Testis (tissue), 3 donors: Measurements from ENCODE around the gene RAB36. TPM values are rescaled to one million over a fixed set of nuclear protein-coding genes. Genes with fewer than 3 reads are reported as not detected.

Experiments
- DNase-seq: peaks from one replicate; pipeline ENCODE4 v3.0.0-alpha.2; 2019
- H3K27ac ChIP-seq, 2 donors: fragments of 200-600 bp; sonication (generic); one replicate each; pipeline ENCODE4 v1.5.1; 2019
- H3K27me3 ChIP-seq: fragments of 200-600 bp; sonication (generic); one replicate; pipeline ENCODE4 v1.5.1; 2019
- H3K36me3 ChIP-seq: fragments of 200-600 bp; sonication (generic); one replicate; pipeline ENCODE4 v1.5.1; 2017; ENCODE audit warnings: low read depth; ENCODE audit errors: missing control alignments
- H3K4me1 ChIP-seq: fragments of 200-600 bp; sonication (generic); one replicate; pipeline ENCODE4 v1.5.1; 2019
- H3K4me3 ChIP-seq, 2 donors: fragments of 200-600 bp; sonication (generic); one replicate each; pipeline ENCODE4 v1.5.1; 2017 to 2019
- H3K9me3 ChIP-seq: fragments of 200-600 bp; sonication (generic); one replicate; pipeline ENCODE4 v1.5.1; 2017
- POLR2A ChIP-seq: fragments of 450-650 bp; IDR thresholded peaks from one replicate; pipeline ENCODE4 v1.6.1; 2017; ENCODE audit warnings: antibody characterized with exemption, mild to moderate bottlenecking, moderate library complexity
- WGBS, 2 donors: methylation state at CpG; one replicate each; pipeline ENCODE4 v1.1.5; 2018; 5-methylcytosine and 5-hydroxymethylcytosine counted together
- intact Hi-C: fragments of 100-400 bp; cut with DNase I; formaldehyde crosslinking; loops from one replicate; pipeline ENCODE4 v1.15.1; 2023; ENCODE audit warnings: low total_unique reads
- polyA plus RNA-seq: library from polyadenylated mRNA; stranded (reverse); fragments of 350-450 nt; fragmentation: Illumina TruSeq; extraction: RNeasy Lipid Tissue Mini Kit (QIAGEN cat#74804); gene quantifications from one replicate; pipeline ENCODE4 v1.2.3, GENCODE V29; 2014; ENCODE audit warnings: low read depth, low replicate concordance; ENCODE audit not compliant: insufficient read depth
- total RNA-seq, 2 donors: library from RNA; depleted of rRNA; stranded (reverse); fragments of >200 nt; gene quantifications; one replicate each; pipeline ENCODE4 v1.2.3, GENCODE V29; 2016
- TF ChIP-seq, protein P1 (sequence below), 3 experiments: fragments of 450-650 bp in 2 of 3; fragments of 200-600 bp in 1 of 3; sonication (generic) in 1 of 3; IDR thresholded peaks; one replicate each; pipeline ENCODE4 v1.5.1; 2016 to 2019; ENCODE audit warnings: antibody characterized with exemption in 3 of 3, mild to moderate bottlenecking in 2 of 3, moderate library complexity in 1 of 3

RAB36 gene
- total and polyA plus RNA-seq, 3 donors from 2014 or later = 7.4 to 11.1 (median 7.5) TPM

DNA sequence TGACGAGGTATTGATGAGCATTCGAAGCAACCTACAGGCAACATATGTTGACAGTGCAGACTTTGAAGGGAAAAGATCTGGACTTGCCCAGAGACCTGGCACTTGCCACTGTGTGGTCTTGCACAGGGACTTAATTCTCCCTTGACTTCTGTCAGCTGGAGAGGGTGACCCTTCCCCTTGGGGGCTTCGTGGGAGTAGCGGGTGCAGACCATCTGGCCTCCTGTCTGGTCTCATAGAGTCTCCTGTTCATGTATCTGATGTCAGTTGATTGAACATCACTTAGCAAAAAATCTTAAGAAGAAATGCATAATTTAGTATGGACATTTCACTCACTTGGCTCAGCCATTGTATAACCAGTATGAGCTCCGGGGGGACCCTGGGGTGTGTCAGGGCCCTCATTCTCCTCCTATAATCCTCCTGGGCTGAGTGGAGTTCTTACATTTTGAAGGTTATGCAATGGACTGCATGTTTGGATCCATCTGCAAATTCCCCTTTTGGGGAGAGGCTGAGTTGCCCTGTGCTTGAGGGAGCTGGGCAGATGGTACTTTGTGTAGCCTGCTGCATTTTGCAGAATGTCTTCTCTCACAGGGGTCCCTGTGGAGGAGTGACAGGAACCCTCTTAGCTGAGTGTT is 48.0 kb downstream of the RAB36 start:
- Histone ChIP-seq H3K4me3 (no peak overlapping the region), H3K27me3 (no peaks in the 10 kb centered on the region), H3K27ac (no peak overlapping the region), H3K9me3 (no peaks in the 10 kb centered on the region), H3K4me1 (peaks cover 7% of the 10 kb centered on the region), H3K36me3 (no peaks in the 10 kb centered on the region)
- 89% methylated on average over 5 of the region's 5 CpGs for WGBS, 2 donors
- DNase-seq = no peak
- intact Hi-C loops = no loop called here
- no peak for TF ChIP-seq POLR2A
- TF ChIP-seq, protein P1, sequence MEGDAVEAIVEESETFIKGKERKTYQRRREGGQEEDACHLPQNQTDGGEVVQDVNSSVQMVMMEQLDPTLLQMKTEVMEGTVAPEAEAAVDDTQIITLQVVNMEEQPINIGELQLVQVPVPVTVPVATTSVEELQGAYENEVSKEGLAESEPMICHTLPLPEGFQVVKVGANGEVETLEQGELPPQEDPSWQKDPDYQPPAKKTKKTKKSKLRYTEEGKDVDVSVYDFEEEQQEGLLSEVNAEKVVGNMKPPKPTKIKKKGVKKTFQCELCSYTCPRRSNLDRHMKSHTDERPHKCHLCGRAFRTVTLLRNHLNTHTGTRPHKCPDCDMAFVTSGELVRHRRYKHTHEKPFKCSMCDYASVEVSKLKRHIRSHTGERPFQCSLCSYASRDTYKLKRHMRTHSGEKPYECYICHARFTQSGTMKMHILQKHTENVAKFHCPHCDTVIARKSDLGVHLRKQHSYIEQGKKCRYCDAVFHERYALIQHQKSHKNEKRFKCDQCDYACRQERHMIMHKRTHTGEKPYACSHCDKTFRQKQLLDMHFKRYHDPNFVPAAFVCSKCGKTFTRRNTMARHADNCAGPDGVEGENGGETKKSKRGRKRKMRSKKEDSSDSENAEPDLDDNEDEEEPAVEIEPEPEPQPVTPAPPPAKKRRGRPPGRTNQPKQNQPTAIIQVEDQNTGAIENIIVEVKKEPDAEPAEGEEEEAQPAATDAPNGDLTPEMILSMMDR (IDR thresholded peaks at IDR 0.05) = no peak

DNA sequence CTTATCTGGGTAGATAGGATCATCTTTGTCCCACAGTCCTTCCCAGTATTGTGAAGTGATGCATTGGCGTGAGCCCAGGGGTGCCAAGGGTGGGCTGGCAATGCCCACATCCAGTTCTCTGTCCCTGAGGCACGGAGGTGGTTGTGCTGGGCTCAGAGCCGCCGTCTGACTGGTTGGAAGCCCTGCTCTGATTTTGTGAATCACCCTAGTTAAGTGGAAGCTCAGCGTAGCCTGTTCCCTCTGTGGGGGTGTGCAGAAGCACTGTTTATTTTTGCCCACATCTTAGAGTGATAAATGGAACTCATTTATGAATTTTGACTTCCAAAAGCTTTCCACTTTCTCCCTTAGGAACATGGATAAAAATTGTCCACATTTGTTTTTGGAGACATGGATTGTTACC is 48.6 kb downstream of the RAB36 start:
- TF ChIP-seq, protein P1 (IDR thresholded peaks at IDR 0.05) = no peak
- no peak for TF ChIP-seq POLR2A
- intact Hi-C loops = no loop called here
- no peaks in the 10 kb centered on the region for H3K9me3 ChIP-seq
- WGBS, 2 donors = 75 to 77% methylated on average over 5 of the region's 5 CpGs
- DNase-seq = no peak
- peaks cover 5% of the 10 kb centered on the region for H3K4me1 ChIP-seq
- no peak overlapping the region for H3K27ac ChIP-seq
- H3K4me3 ChIP-seq = no peak overlapping the region
- no peaks in the 10 kb centered on the region for H3K27me3 ChIP-seq
- no peaks in the 10 kb centered on the region for H3K36me3 ChIP-seq

DNA sequence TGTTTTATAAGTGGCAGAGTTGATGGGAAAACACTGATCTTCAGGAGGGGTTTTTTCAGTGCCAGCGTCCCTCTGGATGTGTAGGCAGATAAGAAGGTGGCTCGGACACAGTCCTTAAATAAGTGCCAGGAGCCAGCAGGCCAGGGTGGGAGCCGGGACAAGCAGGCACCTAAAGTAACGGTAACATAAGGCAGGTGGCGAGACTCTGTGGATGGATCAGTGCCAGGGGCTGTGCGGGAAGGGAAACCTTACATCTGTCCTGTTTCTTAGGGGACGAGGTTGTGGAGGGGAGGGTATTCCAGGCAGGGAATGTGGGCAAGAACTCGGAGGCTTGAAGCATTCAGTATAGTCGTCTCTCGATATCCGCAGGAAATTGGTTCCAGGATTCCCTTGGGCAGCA is 50.9 kb downstream of the RAB36 start:
- TF ChIP-seq, protein P1 (IDR thresholded peaks at IDR 0.05) = no peak
- TF ChIP-seq POLR2A = no peak
- WGBS, 2 donors = 84 to 86% methylated on average over 11 of the region's 11 CpGs
- H3K9me3 ChIP-seq = no peaks in the 10 kb centered on the region
- H3K27ac ChIP-seq = no peak overlapping the region
- H3K36me3 ChIP-seq = no peaks in the 10 kb centered on the region
- intact Hi-C loops = no loop called here
- peaks cover 5% of the 10 kb centered on the region for H3K4me1 ChIP-seq
- H3K4me3 ChIP-seq = no peak overlapping the region
- DNase-seq = no peak
- H3K27me3 ChIP-seq = no peaks in the 10 kb centered on the region

DNA sequence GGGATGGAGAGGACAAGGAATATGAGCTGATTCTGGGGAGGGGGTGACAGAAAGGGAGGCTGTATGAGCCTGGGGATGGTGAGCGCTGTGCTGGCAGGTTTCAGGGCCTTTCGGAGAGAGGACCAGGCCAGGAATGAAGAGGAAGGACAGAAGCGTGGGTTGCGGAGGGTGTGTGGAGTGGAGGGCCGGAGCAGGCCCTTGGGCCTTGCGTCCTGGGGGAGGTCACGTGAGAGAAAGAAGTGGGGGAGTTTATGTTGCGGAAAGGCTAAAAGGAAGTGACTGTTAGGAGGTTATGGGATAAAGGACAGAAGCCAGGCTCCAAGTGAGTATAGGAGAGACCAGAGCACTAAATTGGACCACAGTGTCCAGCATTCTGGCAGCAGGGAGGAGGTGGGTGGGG is 52.6 kb downstream of the RAB36 start:
- Histone ChIP-seq H3K4me3 (no peak overlapping the region), H3K4me1 (peaks cover 5% of the 10 kb centered on the region), H3K27ac (no peak overlapping the region), H3K27me3 (no peaks in the 10 kb centered on the region), H3K36me3 (no peaks in the 10 kb centered on the region), H3K9me3 (no peaks in the 10 kb centered on the region)
- no peak for TF ChIP-seq POLR2A
- TF ChIP-seq, protein P1 (IDR thresholded peaks at IDR 0.05) = no peak
- intact Hi-C loops = no loop called here
- DNase-seq = no peak
- 51 to 73% methylated on average over 8 of the region's 8 CpGs for WGBS, 2 donors

DNA sequence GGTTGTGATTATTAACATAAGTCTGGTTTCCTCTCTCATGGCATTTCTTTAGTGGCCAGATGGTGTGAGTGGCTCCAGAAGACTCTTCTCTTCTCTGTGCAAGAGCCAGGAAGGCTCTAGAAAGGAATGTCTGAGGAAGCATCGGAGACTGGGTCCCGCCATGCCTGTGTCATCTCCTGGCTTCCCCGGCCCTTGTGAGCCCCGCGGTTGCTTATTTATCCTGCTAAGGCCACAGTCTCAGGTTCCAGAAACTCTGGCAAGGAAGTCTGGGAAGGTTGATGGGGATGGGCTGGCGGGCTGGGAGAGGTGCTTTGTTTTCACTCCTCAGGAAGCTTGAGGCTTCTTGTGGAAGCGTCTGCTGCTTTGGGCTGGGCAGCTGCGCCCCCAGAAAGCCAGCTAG is 53.9 kb downstream of the RAB36 start:
- Histone ChIP-seq H3K9me3 (no peaks in the 10 kb centered on the region), H3K4me1 (peaks cover 16% of the 10 kb centered on the region), H3K27me3 (no peaks in the 10 kb centered on the region), H3K27ac (no peak overlapping the region), H3K4me3 (no peak overlapping the region), H3K36me3 (no peaks in the 10 kb centered on the region)
- intact Hi-C loops = no loop called here
- 80 to 81% methylated on average over 8 of the region's 8 CpGs for WGBS, 2 donors
- TF ChIP-seq POLR2A = no peak
- TF ChIP-seq, protein P1 (IDR thresholded peaks at IDR 0.05) = no peak
- no peak for DNase-seq
